ENCODE results near the gene E2F8.

- TF ChIP-seq SMC3 (IDR thresholded peaks at IDR 0.05): no peak
- TF ChIP-seq CTCF (IDR thresholded peaks at IDR 0.05): no peak
- TF ChIP-seq MAX (IDR thresholded peaks at IDR 0.05): no peak
- no peak for TF ChIP-seq POLR2A (IDR thresholded peaks at IDR 0.05; ENCODE audit: low read length)
- no peak for TF ChIP-seq PHF8 (IDR thresholded peaks at IDR 0.05; ENCODE audit: borderline replicate concordance, low read depth)
Measured at GRCh38 chr11:19225581-19225980, 15.2 kb downstream of the E2F8 start.
